ENCODE results near the gene METRN.
"Not testable (repeated sequence)": the region's sequence is repeated elsewhere in the genome, so short reads cannot be mapped to it uniquely, and the experiment has no call there.

The METRN gene

DNA sequence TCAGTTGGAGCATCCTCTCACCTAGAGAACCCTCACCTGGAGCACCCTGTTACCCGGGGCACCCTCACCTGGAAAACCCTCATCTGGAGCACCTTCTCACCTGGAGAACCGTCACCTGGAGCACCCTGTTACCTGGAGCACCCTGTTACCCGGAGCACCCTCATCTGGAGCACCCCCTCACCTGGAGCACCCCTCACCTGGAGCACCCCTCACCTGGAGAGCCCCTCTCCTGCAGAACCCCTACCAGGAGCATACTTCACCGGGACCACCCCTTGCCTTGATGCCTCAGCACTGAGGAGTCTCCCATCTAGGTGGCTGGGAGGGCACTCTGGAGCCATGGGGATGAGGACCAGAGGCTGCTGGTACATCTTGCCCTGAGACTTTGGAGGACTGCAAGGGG, 6.0 kb upstream of the METRN start:
- DNase-seq (ENCODE audit: insufficient read length, low spot score) = no peak
- TF ChIP-seq, protein P1, sequence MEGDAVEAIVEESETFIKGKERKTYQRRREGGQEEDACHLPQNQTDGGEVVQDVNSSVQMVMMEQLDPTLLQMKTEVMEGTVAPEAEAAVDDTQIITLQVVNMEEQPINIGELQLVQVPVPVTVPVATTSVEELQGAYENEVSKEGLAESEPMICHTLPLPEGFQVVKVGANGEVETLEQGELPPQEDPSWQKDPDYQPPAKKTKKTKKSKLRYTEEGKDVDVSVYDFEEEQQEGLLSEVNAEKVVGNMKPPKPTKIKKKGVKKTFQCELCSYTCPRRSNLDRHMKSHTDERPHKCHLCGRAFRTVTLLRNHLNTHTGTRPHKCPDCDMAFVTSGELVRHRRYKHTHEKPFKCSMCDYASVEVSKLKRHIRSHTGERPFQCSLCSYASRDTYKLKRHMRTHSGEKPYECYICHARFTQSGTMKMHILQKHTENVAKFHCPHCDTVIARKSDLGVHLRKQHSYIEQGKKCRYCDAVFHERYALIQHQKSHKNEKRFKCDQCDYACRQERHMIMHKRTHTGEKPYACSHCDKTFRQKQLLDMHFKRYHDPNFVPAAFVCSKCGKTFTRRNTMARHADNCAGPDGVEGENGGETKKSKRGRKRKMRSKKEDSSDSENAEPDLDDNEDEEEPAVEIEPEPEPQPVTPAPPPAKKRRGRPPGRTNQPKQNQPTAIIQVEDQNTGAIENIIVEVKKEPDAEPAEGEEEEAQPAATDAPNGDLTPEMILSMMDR (IDR thresholded peaks at IDR 0.05; ENCODE audit: insufficient read depth, missing control alignments) = no peak
- no peak for FAIRE-seq

DNA sequence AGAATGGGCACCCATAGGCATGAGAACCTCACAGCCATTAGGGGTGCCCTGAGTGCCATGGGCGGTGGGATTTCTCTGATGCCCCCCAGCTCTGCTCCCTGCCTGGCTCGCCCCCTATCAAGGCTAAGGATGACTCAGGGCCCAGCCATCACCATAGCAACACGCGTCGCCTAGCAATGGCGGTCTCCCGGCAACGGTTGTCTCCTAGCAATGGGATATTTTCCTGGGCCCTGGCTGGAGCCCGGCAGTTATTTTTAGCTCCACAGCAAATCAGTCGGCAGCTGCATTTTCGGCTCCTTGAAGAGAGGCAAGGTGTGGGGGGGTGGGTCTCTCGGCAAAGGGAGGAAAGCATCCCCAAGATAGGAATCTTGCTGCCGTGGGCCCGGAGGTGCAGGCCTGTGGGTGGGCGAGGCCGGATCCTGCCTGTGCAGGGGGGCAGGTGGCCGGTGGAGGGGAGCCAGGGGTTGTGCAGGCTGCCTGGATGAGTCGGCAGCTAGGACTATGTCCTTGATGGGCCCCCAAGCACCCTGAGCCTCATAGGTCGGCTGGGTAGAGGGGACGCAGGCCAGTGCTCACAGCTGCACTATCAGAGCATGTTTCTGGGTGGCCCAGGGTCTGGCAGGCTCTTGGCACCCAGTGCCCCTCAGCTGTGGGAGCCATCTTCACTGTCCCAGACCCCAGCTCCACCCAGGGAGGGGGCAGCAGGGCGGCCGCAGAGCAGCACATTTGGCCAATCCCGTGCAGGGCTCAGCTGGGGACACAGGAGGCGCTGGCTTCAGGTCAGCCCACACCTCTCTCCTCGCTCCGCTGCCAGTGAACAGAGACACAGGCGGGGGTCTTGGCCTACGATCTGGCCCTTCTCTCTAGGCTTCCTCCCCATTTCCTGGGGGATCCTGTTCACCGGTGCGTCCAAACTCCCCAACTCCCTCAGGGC, 5.1 kb upstream of the METRN start:
- FAIRE-seq = no peak
- TF ChIP-seq, protein P1 (IDR thresholded peaks at IDR 0.05; ENCODE audit: insufficient read depth, missing control alignments) = no peak
- DNase-seq (ENCODE audit: insufficient read length, low spot score) = peak; percentile 96

DNA sequence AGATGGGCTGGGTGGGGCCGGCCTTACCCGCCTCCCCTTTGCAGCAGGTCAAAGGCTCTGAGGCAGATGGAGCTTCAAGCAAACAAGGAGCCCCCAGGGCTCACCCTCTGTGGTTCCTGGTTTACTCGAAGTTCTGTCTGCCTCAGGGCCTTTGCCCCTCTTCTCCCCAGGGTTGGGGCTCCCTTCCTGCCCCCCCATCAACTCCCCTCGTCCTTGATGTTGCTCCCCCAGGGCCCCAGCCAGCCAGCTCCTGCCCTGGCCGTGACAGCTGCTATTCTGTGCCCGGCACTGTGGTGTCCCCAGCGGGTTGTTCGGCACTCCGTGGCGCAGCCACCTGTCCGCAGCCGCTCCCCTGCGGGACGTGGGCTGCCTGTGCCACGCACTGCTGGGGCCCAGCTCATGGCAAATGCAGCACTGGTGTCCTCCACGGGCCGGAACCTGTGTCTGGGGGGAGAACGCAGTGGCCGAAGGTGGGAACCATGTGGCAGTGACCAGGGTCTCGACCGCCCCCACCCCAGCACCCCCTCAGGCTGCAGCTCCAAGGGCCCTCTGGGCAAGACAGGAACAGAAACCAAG, 4.3 kb upstream of the METRN start:
- no peak for DNase-seq (ENCODE audit: insufficient read length, low spot score)
- no peak for FAIRE-seq
- TF ChIP-seq, protein P1 (IDR thresholded peaks at IDR 0.05; ENCODE audit: insufficient read depth, missing control alignments) = no peak

DNA sequence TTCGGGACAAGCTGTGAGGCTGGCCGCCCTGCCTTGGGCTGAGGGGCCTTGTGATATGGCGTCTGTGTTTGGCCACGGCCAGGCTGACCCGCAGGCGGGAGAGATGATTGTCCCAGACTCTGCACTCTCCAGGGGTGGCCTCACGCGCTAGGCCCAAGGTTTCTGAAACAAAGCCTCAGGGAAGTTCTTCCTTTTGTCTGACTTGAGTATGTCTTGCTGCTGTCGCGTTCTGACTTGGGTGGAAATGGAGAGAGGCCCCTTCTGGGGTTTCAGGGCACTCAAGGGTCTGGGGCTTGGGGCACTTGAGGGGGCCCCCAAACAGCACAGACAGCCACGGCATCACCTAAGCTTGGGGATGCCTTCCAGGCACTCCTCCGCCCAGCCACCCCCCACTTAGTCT, 3.8 kb upstream of the METRN start:
- DNase-seq (ENCODE audit: insufficient read length, low spot score) (no peak), FAIRE-seq (no peak)
- TF ChIP-seq, protein P1 (IDR thresholded peaks at IDR 0.05; ENCODE audit: insufficient read depth, missing control alignments) = no peak

DNA sequence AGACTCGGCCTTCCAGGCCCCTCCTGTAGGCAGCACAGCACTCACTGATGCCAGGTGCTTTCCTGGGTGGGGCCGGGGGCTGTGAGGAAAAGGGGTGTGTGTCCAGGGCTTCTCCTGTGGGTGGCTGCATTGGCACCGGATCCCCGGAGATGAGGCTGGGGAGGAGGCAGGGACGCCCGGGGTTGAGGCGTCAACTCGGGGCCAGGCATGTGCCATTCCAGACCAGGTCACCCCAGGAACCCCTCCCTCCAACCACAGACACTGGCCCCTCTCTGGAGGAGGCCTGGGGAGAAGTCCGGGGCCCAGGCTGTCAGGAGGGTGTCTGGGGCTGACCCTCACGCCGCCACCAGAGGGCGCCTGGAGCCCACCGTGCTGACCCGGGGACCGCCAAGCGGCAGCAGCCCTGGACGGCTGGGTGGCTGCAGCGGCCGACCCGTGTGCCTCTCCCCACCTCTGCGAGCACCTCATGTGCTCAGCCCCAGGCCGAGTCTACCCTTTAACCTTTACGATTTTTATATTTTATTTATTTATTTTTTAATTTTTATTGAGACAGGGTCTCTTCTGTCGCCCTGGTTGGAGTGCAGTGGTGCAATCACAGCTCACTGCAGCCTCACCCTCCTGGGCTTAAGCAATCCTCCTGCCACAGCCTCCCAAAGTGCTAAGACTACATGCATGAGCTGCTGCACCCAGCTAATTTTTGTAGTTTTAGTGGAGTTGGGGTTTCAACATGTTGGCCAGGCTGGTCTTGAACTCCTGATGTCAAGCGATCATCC, 3.2 kb upstream of the METRN start:
- TF ChIP-seq, protein P1 (IDR thresholded peaks at IDR 0.05; ENCODE audit: insufficient read depth, missing control alignments) = peak; percentile 75
- no peak for FAIRE-seq
- DNase-seq (ENCODE audit: insufficient read length, low spot score) = peak; percentile 91

DNA sequence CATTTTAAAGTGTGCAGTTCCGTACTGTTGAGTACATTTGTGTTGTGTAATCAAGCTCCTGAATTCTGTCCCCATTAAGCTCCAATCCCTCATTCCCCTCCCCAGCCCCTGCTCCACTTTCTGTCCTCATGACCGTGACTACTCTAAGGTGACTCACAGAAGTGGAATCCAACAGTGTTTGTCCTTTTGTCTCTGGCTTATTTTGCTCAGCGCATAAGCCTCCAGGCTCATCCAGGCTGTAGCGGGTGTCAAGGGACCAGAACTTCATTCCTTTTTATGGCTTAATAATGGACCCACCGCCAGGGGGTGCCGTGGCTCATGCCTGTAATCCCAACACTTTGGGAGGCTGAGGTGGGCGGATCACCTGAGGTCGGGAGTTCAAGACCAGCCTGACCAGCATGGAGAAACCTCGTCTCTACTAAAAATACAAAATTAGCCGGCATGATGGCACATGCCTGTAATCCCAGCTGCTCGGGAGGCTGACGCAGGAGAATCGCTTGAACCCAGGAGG, 2.1 kb upstream of the METRN start:
- TF ChIP-seq, protein P1 (IDR thresholded peaks at IDR 0.05; ENCODE audit: insufficient read depth, missing control alignments) = peak; percentile 50
- DNase-seq (ENCODE audit: insufficient read length, low spot score) = not testable (repeated sequence)

More for the DNA sequence above, 2.1 kb upstream of the METRN start:
- FAIRE-seq = not testable (repeated sequence)
